ENCODE measurements around the gene CCNQ.

Gene CCNQ

GRCh38 chrX:153596981-153597750 lies 1.8 kb downstream of the CCNQ start:
- no peak for DNase-seq (ENCODE audit: low read depth)

GRCh38 chrX:153595859-153596857 lies 2.8 kb downstream of the CCNQ start:
- DNase-seq (ENCODE audit: low read depth) = no peak

GRCh38 chrX:153595387-153595786 lies 3.6 kb downstream of the CCNQ start:
- DNase-seq (ENCODE audit: low read depth) = no peak

GRCh38 chrX:153593811-153594500 lies 5.0 kb downstream of the CCNQ start:
- no peak for DNase-seq (ENCODE audit: low read depth)

GRCh38 chrX:153592966-153593688 lies 5.8 kb downstream of the CCNQ start:
- no peak for DNase-seq (ENCODE audit: low read depth)

- no peak for DNase-seq (ENCODE audit: low read depth)
These were observed 6.7 kb downstream of the CCNQ start for GRCh38 chrX:153592091-153592833.

- DNase-seq (ENCODE audit: low read depth) = no peak
These were observed 7.7 kb downstream of the CCNQ start for GRCh38 chrX:153590961-153591956.

- DNase-seq (ENCODE audit: low read depth) = no peak
These were observed 10.0 kb downstream of the CCNQ start for GRCh38 chrX:153588782-153589446.

- DNase-seq (ENCODE audit: low read depth) = no peak
These were observed 10.7 kb downstream of the CCNQ start for GRCh38 chrX:153588021-153588781.

GRCh38 chrX:153587342-153587741 lies 11.6 kb downstream of the CCNQ start:
- DNase-seq (ENCODE audit: low read depth) = no peak

- DNase-seq (ENCODE audit: low read depth) = no peak
These were observed 13.1 kb downstream of the CCNQ start for GRCh38 chrX:153585827-153586226.

- DNase-seq (ENCODE audit: low read depth) = no peak
These were observed 15.5 kb downstream of the CCNQ start for GRCh38 chrX:153583433-153583832.

- no peak for DNase-seq (ENCODE audit: low read depth)
These were observed 16.0 kb downstream of the CCNQ start for GRCh38 chrX:153582896-153583295.

- DNase-seq (ENCODE audit: low read depth) = no peak
These were observed 18.1 kb downstream of the CCNQ start for GRCh38 chrX:153580700-153581386.

GRCh38 chrX:153578889-153579288 lies 20.1 kb downstream of the CCNQ start:
- no peak for DNase-seq (ENCODE audit: low read depth)

- DNase-seq (ENCODE audit: low read depth) = no peak
These were observed 20.6 kb downstream of the CCNQ start for GRCh38 chrX:153578200-153578835.

- DNase-seq (ENCODE audit: low read depth) = no peak
These were observed 22.0 kb downstream of the CCNQ start for GRCh38 chrX:153576961-153577360.
